ENCODE measurements around the gene ADAM12. TPM values are rescaled to one million over a fixed set of nuclear protein-coding genes. Genes with fewer than 3 reads are reported as not detected.

Gene ADAM12
- total and polyA plus RNA-seq, 4 donors, result 0.03 to 0.33 (median 0.19) TPM

- Histone ChIP-seq H3K36me3 (ENCODE audit: control insufficient read depth in 4 of 4, insufficient read depth in 3 of 4, low read depth in 1 of 4, low read length in 3 of 4) (no peaks in the 10 kb centered on the region), H3K4me3 (ENCODE audit: low read depth in 1 of 3, low read length in 3 of 3) (no peak overlapping the region), H3K27me3 (ENCODE audit: control insufficient read depth in 4 of 4, insufficient read depth in 4 of 4, low read length in 3 of 4) (peaks cover 0 to 4% (median 0%) of the 10 kb centered on the region in 4 donors), H3K9me3 (ENCODE audit: control insufficient read depth in 4 of 4, low read length in 3 of 4) (no peaks in the 10 kb centered on the region), H3K27ac (ENCODE audit: low read depth in 1 of 2, low read length in 2 of 2) (no peak overlapping the region), H3K9ac (ENCODE audit: low read depth in 1 of 2, low read length in 2 of 2) (no peak overlapping the region), H3K4me1 (ENCODE audit: control insufficient read depth in 4 of 4, insufficient read depth in 4 of 4, low read length in 3 of 4) (no peaks in the 10 kb centered on the region)
- no peak for DNase-seq (ENCODE audit: low spot score)
- WGBS, result 91% methylated on average over 6 of the region's 6 CpGs
- no peak for TF ChIP-seq CTCF (IDR thresholded peaks at IDR 0.05; ENCODE audit: low read depth, low read length, missing input control)
- TF ChIP-seq FOXA1 (IDR thresholded peaks at IDR 0.05), result no peak
- TF ChIP-seq YY1 (IDR thresholded peaks at IDR 0.05), result no peak
- TF ChIP-seq NR2F2 (IDR thresholded peaks at IDR 0.05), result no peak
Observed at GRCh38 chr10:126290232-126290631, 98.0 kb downstream of the ADAM12 start.

GRCh38 chr10:126288547-126289493 is 99.5 kb downstream of the ADAM12 start:
- DNase-seq (ENCODE audit: low spot score), result no peak
- TF ChIP-seq REST (IDR thresholded peaks at IDR 0.05) (no peak), YY1 (IDR thresholded peaks at IDR 0.05) (no peak)
- no peak overlapping the region for H3K9ac ChIP-seq (ENCODE audit: low read depth in 1 of 2, low read length in 2 of 2)
- peaks cover 0 to 4% (median 0%) of the 10 kb centered on the region in 4 donors for H3K27me3 ChIP-seq (ENCODE audit: control insufficient read depth in 4 of 4, insufficient read depth in 4 of 4, low read length in 3 of 4)
- 84% methylated on average over 16 of the region's 16 CpGs for WGBS
- no peak overlapping the region for H3K4me3 ChIP-seq (ENCODE audit: low read depth in 1 of 3, low read length in 3 of 3)
- H3K27ac ChIP-seq (ENCODE audit: low read depth in 1 of 2, low read length in 2 of 2), result no peak overlapping the region
- H3K4me1 ChIP-seq (ENCODE audit: control insufficient read depth in 4 of 4, insufficient read depth in 4 of 4, low read length in 3 of 4), result no peaks in the 10 kb centered on the region
- no peaks in the 10 kb centered on the region for H3K36me3 ChIP-seq (ENCODE audit: control insufficient read depth in 4 of 4, insufficient read depth in 3 of 4, low read depth in 1 of 4, low read length in 3 of 4)
- no peaks in the 10 kb centered on the region for H3K9me3 ChIP-seq (ENCODE audit: control insufficient read depth in 4 of 4, low read length in 3 of 4)

GRCh38 chr10:126286256-126286780 is 102.0 kb downstream of the ADAM12 start:
- Histone ChIP-seq H3K27ac (ENCODE audit: low read depth in 1 of 2, low read length in 2 of 2) (no peak overlapping the region), H3K4me3 (ENCODE audit: low read depth in 1 of 3, low read length in 3 of 3) (no peak overlapping the region), H3K9me3 (ENCODE audit: control insufficient read depth in 4 of 4, low read length in 3 of 4) (no peaks in the 10 kb centered on the region), H3K27me3 (ENCODE audit: control insufficient read depth in 4 of 4, insufficient read depth in 4 of 4, low read length in 3 of 4) (no peaks in the 10 kb centered on the region), H3K9ac (ENCODE audit: low read depth in 1 of 2, low read length in 2 of 2) (no peak overlapping the region), H3K36me3 (ENCODE audit: control insufficient read depth in 4 of 4, insufficient read depth in 3 of 4, low read depth in 1 of 4, low read length in 3 of 4) (no peaks in the 10 kb centered on the region), H3K4me1 (ENCODE audit: control insufficient read depth in 4 of 4, insufficient read depth in 4 of 4, low read length in 3 of 4) (no peaks in the 10 kb centered on the region)
- 86% methylated on average over 6 of the region's 6 CpGs for WGBS
- no peak for DNase-seq (ENCODE audit: low spot score)
- no peak for TF ChIP-seq CTCF (IDR thresholded peaks at IDR 0.05; ENCODE audit: low read depth, low read length, missing input control)
- TF ChIP-seq GABPA (IDR thresholded peaks at IDR 0.05 in 1 of 2, conservative IDR thresholded peaks at IDR 0.05 in 1 of 2), result no peak
- TF ChIP-seq RAD21 (IDR thresholded peaks at IDR 0.05), result no peak
- no peak for TF ChIP-seq JUND (IDR thresholded peaks at IDR 0.05)
- no peak for TF ChIP-seq HNF4A (conservative IDR thresholded peaks at IDR 0.05)
- no peak for TF ChIP-seq HNF4G (IDR thresholded peaks at IDR 0.05)
- no peak for TF ChIP-seq EGR1 (IDR thresholded peaks at IDR 0.05; ENCODE audit: low read depth in 2 of 2)
- TF ChIP-seq REST (IDR thresholded peaks at IDR 0.05), result no peak
- TF ChIP-seq ATF3 (IDR thresholded peaks at IDR 0.05), result no peak

Data from liver (tissue), 9 donors.